Measurements from ENCODE around the gene GJD3.
A peak's percentile ranks its signal among the peaks of the same experiment; 100 is the strongest.
"Not testable (repeated sequence)": the region's sequence is repeated elsewhere in the genome, so short reads cannot be mapped to it uniquely, and the experiment has no call there.

GJD3 gene, protein sequence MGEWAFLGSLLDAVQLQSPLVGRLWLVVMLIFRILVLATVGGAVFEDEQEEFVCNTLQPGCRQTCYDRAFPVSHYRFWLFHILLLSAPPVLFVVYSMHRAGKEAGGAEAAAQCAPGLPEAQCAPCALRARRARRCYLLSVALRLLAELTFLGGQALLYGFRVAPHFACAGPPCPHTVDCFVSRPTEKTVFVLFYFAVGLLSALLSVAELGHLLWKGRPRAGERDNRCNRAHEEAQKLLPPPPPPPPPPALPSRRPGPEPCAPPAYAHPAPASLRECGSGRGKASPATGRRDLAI

DNA sequence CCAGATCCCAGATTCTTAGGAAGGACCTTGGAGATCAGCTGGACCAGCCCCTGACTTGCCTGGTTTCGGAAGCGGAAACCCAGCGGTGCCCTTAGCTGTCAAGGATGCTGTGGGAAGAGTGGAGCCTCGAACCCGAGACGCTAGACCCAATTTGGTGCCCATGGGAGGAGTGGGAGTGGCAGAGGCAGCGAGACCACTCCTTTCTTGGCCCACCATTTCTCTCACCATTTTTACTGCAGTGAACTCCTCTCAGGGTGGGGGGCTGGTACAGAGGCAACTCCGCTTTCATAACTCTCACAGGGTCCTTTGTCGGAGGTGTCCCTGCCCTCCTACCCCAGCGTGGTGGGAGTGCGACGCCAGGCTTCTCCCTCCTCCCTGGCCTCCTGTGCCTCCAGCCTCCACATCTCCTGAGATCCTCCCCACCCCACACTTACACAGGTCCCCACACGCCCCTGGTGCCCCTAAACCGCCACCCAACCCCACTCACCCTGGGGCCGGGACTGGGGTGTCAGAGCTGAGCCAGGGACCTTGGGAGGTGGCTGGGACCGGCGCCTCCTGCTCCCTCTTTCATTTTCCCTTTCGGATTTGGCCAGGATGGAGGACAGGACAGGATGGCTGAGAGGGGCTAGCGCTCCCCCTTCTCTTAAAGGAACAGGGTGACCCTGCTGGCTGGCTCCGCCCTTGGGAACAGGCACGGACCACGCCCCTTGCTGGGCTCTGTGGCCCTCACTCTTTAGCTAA is at the start of gene GJD3:
Gene GJD3, minus strand, starts transcription at position 617 of the 741 bp plus-strand sequence. CDS start 922 bp downstream, outside the sequence.
- in situ Hi-C loops (cut with HindIII; ENCODE audit: low pct_unique_long_range_greater_than_20kb, low sequenced_read_pairs): no loop called here
- no peak for TF ChIP-seq JUND (IDR thresholded peaks at IDR 0.05; ENCODE audit: low read depth)
- no peak for DNase-seq (ENCODE audit: low read depth in 1 of 2, low spot score in 1 of 2)

DNA sequence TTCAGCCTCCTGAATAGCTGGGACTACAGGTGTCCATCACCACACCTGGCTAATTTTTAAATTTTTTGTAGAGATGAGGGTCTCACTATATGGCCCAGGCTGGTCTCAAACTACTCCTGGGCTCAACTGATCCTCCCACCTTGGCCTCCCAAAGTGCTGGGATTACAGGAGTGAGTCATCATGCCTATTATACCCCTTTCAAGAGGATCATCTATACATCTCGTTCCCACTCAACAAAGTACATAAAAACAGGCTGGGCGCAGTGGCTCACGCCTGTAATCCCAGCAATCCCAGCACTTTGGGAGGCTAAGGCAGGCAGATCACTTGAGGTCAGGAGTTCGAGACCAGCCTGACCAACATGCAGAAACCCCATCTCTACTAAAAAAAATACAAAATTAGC is 49.8 kb upstream of the GJD3 start:
- DNase-seq (ENCODE audit: low read depth in 1 of 2, low spot score in 1 of 2); in situ Hi-C loops (cut with HindIII; ENCODE audit: low pct_unique_long_range_greater_than_20kb, low sequenced_read_pairs): not testable (repeated sequence)

DNA sequence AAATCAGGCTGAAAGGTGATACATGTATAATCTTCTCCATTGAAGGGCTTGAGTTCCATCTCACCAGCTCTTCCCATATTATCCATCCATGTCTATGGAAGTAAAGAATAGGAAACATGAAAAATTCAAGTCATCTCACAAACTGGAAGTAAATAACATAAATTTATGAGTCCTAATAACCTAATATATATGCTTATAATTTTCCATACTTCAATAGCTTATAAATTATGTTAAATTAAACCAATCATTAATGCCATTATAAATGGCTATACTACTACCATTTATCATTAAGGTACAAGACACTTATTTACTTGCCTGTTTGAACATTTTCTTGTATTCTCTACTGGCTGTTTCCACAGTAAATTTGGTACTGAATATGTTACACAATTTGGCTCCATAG is 48.3 kb upstream of the GJD3 start:
- in situ Hi-C loops (cut with HindIII; ENCODE audit: low pct_unique_long_range_greater_than_20kb, low sequenced_read_pairs): no loop called here
- DNase-seq (ENCODE audit: low read depth in 1 of 2, low spot score in 1 of 2): no peak
- TF ChIP-seq JUND (IDR thresholded peaks at IDR 0.05; ENCODE audit: low read depth): no peak

DNA sequence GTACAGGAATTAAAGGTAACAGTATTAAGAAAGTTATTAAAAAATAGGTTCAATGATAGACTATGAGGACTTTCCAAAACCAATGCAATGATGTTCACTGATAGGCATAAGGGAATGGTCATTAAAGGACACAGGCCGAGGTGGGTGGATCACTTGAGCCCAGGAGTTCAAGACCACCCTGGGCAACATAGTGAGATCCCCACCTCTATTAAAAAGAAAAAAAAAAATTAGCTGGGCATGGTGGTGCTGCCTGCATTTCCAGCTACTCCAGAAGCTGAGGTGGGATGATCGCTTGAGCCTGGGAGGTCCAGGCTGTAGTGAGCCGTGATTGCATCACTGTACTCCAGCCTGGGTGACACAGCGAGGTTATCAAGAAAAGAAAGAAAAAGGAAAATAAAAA is 47.3 kb upstream of the GJD3 start:
- in situ Hi-C loops (cut with HindIII; ENCODE audit: low pct_unique_long_range_greater_than_20kb, low sequenced_read_pairs): no loop called here
- no peak for TF ChIP-seq JUND (IDR thresholded peaks at IDR 0.05; ENCODE audit: low read depth)
- DNase-seq (ENCODE audit: low read depth in 1 of 2, low spot score in 1 of 2): no peak

DNA sequence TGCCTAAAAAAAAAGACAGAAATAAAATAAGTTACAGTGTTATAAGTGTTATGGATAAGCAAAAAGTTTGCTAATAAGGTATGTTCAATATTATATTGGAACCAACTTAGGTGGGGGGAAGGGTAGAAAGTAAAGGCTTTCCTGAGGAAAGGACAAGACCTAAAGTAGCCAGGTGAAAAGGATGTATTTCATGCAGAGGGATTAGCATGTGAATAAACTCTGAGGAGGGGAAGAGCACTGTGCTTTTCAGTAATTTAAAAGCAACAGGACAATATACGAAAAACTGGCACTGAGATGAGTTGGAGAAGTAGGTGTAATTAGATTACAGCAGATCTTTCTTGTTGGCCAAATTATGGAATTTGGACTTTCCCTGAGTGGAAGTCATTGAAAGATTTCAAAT is 45.5 kb upstream of the GJD3 start:
- in situ Hi-C loops (cut with HindIII; ENCODE audit: low pct_unique_long_range_greater_than_20kb, low sequenced_read_pairs): no loop called here
- no peak for DNase-seq (ENCODE audit: low read depth in 1 of 2, low spot score in 1 of 2)
- TF ChIP-seq JUND (IDR thresholded peaks at IDR 0.05; ENCODE audit: low read depth): no peak

DNA sequence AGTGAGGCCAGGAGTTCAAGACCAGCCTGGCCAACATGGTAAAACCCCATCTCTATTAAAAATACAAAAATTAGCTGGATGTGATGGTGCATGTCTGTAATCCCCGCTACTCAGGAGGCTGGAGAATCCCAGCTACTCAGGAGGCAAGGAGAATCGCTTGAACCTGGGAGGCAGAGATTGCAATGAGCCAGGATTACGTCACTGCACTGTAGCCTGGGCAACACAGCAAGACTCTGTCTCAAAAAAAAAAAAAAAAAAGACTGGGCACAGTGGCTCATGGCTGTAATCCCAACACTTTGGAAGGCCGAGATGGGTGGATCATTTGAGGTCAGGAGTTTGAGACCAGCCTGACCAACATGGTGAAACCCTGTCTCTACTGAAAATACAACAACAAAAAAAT is 45.0 kb upstream of the GJD3 start:
- in situ Hi-C loops (cut with HindIII; ENCODE audit: low pct_unique_long_range_greater_than_20kb, low sequenced_read_pairs); DNase-seq (ENCODE audit: low read depth in 1 of 2, low spot score in 1 of 2): not testable (repeated sequence)

DNA sequence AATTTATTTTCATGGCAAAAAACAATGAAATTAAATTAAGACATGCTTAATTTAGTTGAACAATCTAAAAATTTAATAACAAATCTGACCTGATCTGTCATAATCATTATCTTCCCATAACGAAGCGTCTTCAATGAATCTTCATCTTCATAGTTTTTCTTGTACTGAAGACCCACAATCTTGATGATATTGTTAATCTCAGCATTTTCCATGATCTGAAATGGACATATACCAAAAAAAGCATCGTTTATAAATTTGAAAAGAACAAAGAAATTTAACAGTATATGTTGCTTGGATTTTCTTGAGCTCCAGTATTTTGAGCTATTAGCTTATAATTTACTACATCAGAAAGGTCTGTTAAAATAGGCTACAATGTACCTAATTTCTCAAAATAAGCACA is 42.9 kb upstream of the GJD3 start:
- in situ Hi-C loops (cut with HindIII; ENCODE audit: low pct_unique_long_range_greater_than_20kb, low sequenced_read_pairs): no loop called here
- no peak for TF ChIP-seq JUND (IDR thresholded peaks at IDR 0.05; ENCODE audit: low read depth)

DNA sequence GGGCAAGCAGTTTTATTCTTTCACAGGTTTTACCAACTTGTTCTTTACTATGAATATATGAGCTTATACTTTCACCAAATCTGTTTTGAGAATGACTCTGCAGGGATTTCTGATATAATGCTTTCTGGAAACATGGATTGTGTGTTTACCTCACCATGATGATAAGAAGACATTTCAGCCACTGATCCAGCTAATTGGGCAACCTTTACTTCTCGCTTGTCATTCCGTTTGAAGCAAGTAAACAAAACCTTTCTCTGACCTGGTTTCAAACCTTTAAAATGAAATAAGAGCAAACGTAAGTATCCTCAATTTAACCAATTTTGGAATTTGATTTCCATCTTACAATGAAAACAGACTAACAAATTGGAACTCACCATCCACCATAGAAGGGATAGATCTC is 39.5 kb upstream of the GJD3 start:
- in situ Hi-C loops (cut with HindIII; ENCODE audit: low pct_unique_long_range_greater_than_20kb, low sequenced_read_pairs): no loop called here
- no peak for DNase-seq (ENCODE audit: low read depth in 1 of 2, low spot score in 1 of 2)
- no peak for TF ChIP-seq JUND (IDR thresholded peaks at IDR 0.05; ENCODE audit: low read depth)

More for the DNA sequence above, 42.9 kb upstream of the GJD3 start:
- no peak for DNase-seq (ENCODE audit: low read depth in 1 of 2, low spot score in 1 of 2)

DNA sequence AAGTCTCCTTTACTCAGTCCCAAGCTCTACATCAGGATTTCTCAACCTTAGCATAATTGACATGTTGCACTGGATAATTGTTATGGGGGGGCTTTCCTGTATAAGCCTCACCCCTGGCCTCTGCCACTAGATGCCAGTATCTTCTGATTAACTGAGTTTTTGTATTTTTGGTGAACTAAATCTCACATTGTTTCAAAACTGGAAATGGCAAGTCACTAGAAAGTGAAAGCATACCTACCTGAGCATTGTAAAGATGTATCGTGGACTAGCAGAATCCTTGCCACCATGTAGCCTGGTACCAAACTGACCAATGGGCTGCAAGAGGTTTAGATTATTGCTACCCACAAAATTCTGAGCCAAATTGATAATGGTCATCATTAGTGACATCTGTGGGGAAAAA is 38.1 kb upstream of the GJD3 start:
- in situ Hi-C loops (cut with HindIII; ENCODE audit: low pct_unique_long_range_greater_than_20kb, low sequenced_read_pairs): no loop called here
- TF ChIP-seq JUND (IDR thresholded peaks at IDR 0.05; ENCODE audit: low read depth): no peak
- DNase-seq (ENCODE audit: low read depth in 1 of 2, low spot score in 1 of 2): no peak

DNA sequence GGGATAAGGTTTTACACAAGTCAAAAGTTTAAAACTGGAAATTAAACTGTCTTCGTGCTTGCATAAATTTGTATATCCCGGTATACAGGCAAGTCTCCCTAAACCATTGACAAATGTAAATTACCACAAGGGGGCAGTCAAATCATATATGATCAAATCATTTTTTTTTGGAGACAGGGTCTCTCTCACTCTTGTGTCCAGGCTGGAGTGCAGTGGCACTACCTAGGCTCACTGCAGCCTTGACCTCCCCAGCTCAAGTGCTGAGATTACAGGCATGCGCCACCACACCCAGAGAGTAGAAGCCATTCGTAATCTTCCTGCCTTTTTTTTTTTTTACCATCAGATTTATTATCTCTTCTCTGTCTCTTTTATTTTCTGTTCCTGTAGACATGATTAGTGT is 34.6 kb upstream of the GJD3 start:
- in situ Hi-C loops (cut with HindIII; ENCODE audit: low pct_unique_long_range_greater_than_20kb, low sequenced_read_pairs): no loop called here
- peak in 1 of 2 experiments; percentile 75 for DNase-seq (ENCODE audit: low read depth in 1 of 2, low spot score in 1 of 2)
- no peak for TF ChIP-seq JUND (IDR thresholded peaks at IDR 0.05; ENCODE audit: low read depth)

DNA sequence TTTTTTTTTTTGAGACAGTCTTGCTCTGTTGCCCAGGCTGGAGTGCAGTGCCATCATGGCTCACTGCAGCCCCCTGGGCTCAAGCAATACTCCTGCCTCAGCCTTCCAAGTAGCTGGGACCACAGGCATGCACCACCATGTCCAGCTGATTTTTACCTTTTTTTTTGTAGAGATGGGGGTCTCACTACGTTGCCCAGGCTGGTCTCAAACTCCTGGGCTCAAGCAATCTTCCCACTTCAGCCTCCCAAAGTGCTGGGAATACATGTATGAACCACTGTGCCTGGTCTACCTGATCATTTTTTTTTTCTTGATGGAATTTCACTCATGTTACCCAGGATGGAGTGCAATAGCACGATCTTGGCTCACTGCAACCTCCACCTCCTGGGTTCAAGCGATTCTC is 22.0 kb upstream of the GJD3 start:
- DNase-seq (ENCODE audit: low read depth in 1 of 2, low spot score in 1 of 2); in situ Hi-C loops (cut with HindIII; ENCODE audit: low pct_unique_long_range_greater_than_20kb, low sequenced_read_pairs): not testable (repeated sequence)

DNA sequence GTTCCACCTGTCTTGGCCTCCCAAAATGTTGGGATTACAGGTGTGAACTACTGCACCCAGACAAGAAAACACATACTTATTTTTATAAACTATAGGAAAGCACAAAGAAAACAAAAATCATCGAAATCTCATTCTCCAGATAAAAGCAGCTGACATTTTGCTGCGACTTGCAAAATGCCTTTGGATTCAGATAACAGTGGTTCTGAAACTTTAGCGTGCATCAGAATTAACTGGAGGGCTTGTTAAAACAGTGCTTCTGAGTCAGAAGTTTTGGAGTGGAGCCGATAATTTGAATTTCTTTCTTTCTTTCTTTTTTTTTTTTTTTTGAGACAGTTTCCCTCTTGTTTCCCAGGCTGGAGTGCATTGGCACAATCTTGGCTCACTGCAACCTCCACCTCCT is 17.7 kb upstream of the GJD3 start:
- no peak for DNase-seq (ENCODE audit: low read depth in 1 of 2, low spot score in 1 of 2)
- in situ Hi-C loops (cut with HindIII; ENCODE audit: low pct_unique_long_range_greater_than_20kb, low sequenced_read_pairs): no loop called here
- no peak for TF ChIP-seq JUND (IDR thresholded peaks at IDR 0.05; ENCODE audit: low read depth)

DNA sequence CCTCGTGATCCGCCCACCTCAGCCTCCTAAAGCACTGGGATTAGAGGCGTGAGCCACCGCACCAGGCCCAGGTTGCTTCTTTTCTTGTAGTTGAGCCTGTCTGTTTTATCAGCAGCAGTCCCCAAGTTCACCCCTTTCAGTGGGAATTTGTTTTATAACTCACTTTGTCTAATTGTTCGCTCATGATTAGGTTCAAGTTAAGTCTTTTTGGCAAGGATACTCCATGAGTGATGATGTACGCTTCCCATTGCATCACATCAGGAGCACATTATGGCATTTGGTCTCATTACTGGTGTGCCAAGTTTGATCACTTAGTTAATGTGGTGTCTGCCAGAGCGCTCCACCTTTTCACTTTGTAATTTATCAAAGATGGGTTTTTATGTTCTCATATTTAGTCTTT is 14.4 kb upstream of the GJD3 start:
- DNase-seq (ENCODE audit: low read depth in 1 of 2, low spot score in 1 of 2): no peak
- no peak for TF ChIP-seq JUND (IDR thresholded peaks at IDR 0.05; ENCODE audit: low read depth)
- in situ Hi-C loops (cut with HindIII; ENCODE audit: low pct_unique_long_range_greater_than_20kb, low sequenced_read_pairs): no loop called here

DNA sequence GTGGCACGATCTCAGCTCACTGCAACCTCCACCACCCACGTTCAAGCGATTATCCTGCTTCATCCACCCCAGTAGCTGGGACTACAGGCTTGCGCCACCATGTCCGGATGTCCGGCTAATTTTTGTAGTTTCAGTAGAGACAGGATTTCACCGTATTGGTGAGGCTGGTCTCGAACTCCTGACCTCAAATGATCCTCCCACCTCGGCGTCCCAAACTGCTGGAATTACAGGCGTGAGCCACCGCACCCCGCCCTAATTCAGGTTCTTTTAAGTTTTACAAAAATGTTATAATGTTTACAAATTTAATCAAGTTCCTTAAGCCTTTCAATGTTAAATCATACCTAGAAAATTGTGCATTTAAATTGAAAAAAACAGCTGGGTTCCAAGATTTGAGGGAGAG is 13.3 kb upstream of the GJD3 start:
- no peak for TF ChIP-seq JUND (IDR thresholded peaks at IDR 0.05; ENCODE audit: low read depth)
- in situ Hi-C loops (cut with HindIII; ENCODE audit: low pct_unique_long_range_greater_than_20kb, low sequenced_read_pairs): no loop called here
- DNase-seq (ENCODE audit: low read depth in 1 of 2, low spot score in 1 of 2): no peak

DNA sequence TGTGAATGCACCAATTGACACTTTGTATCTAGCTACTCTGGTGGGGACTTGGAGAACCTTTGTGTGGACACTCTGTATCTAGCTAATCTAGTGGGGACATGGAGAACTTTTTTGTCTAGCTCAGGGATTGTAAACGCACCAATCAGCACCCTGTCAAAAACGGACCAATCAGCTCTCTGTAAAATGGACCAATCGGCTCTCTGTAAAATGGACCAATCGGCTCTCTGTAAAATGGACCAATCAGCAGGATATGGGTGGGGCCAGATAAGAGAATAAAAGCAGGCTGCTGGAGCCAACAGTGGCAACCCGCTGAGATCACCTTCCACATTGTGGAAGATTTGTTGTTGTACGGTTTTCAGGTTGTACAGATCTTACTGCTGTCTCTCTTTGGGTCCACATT is 12.0 kb upstream of the GJD3 start:
- in situ Hi-C loops (cut with HindIII; ENCODE audit: low pct_unique_long_range_greater_than_20kb, low sequenced_read_pairs); DNase-seq (ENCODE audit: low read depth in 1 of 2, low spot score in 1 of 2): not testable (repeated sequence)

DNA sequence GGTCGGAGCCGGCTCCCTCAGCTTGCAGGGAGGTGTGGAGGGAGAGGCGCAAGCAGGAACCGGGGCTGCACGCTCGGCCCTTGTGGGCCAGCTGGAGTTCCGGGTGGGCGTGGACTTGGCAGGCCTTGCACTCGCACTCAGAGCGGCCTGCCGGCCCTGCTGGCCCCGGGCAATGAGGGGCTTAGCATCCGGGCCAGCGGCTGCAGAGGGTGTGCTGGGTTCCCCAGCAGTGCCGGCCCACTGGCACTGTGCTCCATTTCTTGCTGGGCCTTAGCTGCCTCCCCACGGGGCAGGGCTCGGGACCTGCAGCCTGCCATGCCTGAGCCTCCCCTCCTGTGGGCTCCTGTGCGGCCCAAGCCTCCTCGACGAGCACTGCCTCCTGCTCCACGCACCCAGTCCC is 11.2 kb upstream of the GJD3 start:
- DNase-seq (ENCODE audit: low read depth in 1 of 2, low spot score in 1 of 2); in situ Hi-C loops (cut with HindIII; ENCODE audit: low pct_unique_long_range_greater_than_20kb, low sequenced_read_pairs): not testable (repeated sequence)

Measured in T47D (cell line).